SU-DHL-6 (cell line): ENCODE results near the gene ACOT12.

Experiments used
- EZH2phosphoT487 ChIP-seq: fragments of 200-600 bp; sonication (generic), shearing (Covaris generic); conservative IDR thresholded peaks from 2 replicates; pipeline ENCODE4 v1.6.1; 2018; ENCODE audit warnings: mild to moderate bottlenecking, antibody characterized with exemption, low read length, moderate library complexity, mixed read lengths
- TF ChIP-seq, protein P1 (sequence below): fragments of 200-600 bp; sonication (generic); IDR thresholded peaks from one replicate; pipeline ENCODE4 v1.5.1; 2017; ENCODE audit warnings: antibody characterized with exemption, mild to moderate bottlenecking, low read length, moderate library complexity; ENCODE audit not compliant: insufficient read depth, poor library complexity, severe bottlenecking

DNA sequence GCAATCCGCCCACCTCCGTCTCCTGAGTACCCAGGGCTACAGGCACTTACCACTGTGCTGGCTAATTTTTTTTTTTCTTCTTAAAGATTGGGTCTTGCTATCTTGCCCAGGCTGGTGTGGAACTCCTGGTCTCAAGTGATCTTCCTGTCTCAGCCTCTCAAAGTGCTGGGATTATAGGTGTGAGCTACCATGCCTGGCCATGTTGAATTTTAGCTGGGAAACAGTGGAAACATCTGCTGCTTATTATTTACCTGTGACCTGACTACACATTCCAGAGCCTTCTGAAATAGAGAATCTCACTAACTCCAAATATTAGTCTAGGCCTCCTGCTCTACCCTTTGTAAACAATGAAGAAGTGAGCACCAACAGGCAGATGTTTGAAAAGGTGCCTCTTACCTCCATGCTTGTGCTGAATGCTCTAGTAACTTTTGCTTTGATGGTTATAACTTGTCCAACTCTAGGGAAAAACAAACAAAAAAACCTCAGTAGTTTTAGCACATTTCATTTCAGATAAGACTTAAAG is 22.5 kb downstream of the ACOT12 start:
- TF ChIP-seq, protein P1, sequence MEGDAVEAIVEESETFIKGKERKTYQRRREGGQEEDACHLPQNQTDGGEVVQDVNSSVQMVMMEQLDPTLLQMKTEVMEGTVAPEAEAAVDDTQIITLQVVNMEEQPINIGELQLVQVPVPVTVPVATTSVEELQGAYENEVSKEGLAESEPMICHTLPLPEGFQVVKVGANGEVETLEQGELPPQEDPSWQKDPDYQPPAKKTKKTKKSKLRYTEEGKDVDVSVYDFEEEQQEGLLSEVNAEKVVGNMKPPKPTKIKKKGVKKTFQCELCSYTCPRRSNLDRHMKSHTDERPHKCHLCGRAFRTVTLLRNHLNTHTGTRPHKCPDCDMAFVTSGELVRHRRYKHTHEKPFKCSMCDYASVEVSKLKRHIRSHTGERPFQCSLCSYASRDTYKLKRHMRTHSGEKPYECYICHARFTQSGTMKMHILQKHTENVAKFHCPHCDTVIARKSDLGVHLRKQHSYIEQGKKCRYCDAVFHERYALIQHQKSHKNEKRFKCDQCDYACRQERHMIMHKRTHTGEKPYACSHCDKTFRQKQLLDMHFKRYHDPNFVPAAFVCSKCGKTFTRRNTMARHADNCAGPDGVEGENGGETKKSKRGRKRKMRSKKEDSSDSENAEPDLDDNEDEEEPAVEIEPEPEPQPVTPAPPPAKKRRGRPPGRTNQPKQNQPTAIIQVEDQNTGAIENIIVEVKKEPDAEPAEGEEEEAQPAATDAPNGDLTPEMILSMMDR = no peak
- no peak for TF ChIP-seq EZH2phosphoT487
